GM19099 (cell line): ENCODE measurements around the gene DPF3.

Experiments used
- POLR2A ChIP-seq: IDR thresholded peaks from 3 replicates; pipeline ENCODE4 v1.6.1; 2011; ENCODE audit warnings: low read depth; ENCODE audit not compliant: insufficient read length; ENCODE audit errors: extremely low read depth

Gene DPF3

DNA sequence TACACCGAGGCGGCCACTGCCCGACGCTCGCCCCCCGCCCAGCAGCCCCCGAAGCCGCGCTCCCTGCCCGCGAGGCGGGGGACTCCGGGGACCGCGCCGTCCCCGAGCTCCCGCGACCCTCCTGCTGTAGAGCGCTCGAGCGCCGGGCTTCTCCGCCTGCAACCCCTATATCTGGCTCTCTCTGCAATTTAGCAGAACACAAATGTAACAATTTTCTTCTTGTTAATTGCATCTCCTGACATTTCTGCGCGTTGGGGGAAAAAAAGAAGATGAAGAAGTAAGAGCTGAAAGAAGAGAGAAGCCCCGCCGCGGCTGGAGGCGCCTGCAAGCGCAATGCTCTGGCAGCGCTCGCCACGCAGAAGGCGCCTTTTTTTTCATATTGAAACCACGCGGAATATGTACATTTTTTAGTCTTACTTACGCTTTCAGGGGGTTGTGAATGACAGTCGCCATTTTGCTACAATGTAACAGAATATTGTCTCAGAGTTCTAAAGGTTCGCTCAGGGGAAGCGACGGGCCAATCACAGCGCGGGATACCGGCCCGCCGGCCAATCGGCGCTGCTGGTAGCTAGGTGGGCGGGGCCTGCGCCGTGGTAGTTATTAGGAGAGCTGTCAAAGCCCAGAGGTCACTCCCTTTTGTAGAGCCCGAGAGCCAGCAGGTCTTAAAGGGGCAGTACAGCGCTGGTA lies at the start of gene DPF3:
Gene DPF3 (minus strand): TSS at position 466 of the 687 bp plus-strand sequence. CDS start 13 bp downstream, at position 453.
- TF ChIP-seq POLR2A, result no peak

- TF ChIP-seq POLR2A, result no peak
Observed at GRCh38 chr14:72942934-72943333, 49.0 kb upstream of the DPF3 start.

GRCh38 chr14:72941286-72941985 lies 47.5 kb upstream of the DPF3 start:
- no peak for TF ChIP-seq POLR2A

DNA sequence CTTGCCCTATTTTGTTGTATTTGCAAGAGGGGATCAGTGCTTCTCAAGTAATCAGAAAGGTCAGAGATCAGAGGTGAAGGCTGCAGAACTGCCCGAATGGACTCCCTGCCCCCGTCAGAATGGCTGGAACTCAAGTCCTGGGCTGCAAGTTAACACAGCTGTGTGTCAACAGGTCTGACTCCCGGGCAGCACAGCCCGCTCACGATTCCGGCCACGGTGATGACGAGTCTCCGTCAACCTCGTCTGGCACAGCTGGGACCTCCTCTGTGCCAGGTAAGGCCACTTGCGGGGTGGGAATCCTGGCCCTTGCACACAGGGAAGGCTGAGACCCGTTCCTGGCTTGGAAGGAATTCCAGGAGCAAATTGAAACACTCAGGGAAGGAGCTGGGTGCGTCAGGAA lies 45.7 kb upstream of the DPF3 start:
- TF ChIP-seq POLR2A, result no peak

DNA sequence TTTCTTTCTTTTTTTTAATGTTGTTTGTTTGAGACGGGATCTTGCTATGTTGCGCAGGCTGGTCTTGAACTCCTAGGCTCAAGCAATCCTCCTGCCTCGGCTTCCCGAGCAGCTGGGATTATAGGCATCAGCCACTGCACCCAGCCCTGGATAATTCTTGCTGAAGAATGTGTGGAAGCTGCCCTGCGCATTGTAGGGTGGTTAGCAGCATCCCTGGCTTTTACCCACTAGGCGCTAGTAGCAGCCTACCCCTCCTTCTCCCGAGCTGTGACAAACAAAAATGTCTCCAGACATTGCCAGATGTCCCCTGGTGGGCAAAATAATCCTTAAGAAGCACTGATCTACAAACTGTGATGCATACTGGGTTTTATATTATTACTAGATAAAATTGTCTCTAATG lies 39.0 kb upstream of the DPF3 start:
- TF ChIP-seq POLR2A, result no peak

DNA sequence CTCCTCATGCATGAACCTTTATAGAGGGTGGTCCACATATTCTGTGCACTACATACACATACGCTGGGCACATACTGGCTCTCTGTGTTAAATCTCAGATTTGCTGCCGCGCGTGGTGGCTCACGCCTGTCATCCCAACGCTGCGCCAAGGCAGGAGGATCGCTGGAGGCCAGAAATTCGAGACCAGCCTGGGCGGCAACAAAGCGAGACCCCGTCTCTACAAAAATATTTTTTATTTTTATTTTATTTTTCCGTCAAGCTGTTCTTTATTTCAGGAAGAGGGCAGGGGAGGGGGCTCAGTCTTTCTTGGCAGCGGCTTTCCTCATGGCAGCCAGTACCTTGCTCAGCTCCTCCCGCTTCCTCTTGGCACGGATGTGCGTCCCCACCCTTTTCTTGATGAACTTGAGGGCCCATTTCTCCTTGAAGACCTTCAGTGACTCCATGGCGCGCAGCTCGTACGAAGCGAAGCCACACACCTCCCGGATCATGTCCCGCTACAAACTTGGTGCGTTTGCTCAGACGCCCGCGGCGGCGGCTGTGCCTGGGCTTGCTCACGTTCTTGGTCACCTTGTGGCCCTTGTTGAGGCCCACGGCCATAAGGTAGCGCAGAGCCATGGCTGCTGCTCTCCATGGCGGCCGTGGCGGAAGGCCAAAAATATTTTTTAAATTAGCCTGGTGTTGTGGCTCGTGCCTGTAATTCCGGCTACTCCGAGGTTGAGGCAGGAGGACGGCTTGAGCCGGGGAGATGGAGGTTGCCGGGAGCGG lies 35.6 kb upstream of the DPF3 start:
- no peak for TF ChIP-seq POLR2A

- TF ChIP-seq POLR2A, result no peak
Observed at GRCh38 chr14:72928872-72929271, 35.0 kb upstream of the DPF3 start.

GRCh38 chr14:72926292-72927028 lies 32.6 kb upstream of the DPF3 start, which contains the start of gene DCAF4:
DCAF4 (plus strand) TSS chr14:72926464; CDS start chr14:72937979, 11,515 bp downstream.
- peak; percentile 56 for TF ChIP-seq POLR2A

- no peak for TF ChIP-seq POLR2A
Observed at GRCh38 chr14:72925815-72926291, 32.0 kb upstream of the DPF3 start.

- TF ChIP-seq POLR2A, result no peak
Observed at GRCh38 chr14:72925171-72925759, 31.4 kb upstream of the DPF3 start.

DNA sequence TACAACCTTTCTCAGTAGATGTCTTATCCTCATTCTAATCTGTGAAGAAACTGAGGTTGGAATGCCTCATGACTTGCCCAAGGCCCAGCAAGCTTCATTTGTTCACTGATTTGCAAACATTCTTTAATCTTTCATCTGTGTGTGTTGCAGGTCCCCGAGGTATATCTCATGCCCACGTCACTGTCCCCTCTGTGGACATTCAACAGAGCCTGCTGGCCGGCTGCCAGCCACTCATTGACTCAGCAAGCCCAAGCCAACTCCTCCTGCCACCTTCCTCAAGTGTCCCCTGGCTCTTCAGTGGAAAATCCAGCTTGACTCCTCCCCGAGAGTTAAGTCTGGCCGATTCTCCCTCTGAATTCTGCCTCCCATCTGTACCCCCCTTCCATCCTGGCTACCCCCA lies 30.4 kb upstream of the DPF3 start:
- TF ChIP-seq POLR2A, result no peak

DNA sequence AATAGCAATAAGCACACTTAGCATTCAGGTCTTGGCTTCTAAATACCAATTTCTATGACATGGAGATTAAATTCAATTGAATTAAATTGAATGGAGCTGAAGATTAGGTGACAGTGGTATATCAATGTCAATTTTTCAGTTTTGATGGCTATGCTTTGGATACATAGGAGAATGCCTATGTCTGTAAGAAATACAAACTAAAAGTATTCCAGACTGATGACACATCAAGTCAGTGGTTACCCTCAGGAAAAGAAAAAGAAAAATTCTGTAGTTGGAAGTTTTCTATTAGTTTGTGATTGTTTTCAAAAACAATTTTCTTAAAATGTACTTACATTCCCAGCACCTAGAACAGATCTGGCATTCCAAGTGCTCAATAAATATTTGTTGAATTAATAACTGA lies 27.5 kb upstream of the DPF3 start:
- TF ChIP-seq POLR2A, result no peak

DNA sequence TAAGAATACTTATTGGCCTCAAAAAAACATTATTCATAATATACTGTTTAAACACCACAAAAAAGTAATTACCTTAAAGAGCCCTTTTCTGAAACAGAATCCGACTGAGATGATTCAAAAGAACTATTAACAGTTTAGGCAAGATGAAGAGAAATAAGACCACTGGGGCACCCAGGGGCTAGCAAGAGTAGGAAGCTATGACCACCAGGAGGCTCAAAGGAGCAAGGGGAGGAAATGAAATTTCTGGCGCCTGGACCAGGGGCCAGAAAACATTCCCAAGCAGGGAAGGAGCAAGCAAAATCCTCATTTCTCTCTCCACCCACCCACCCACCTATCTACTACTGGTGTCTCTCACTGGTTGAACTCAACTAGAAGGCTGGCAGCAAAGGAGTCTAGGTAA lies 26.1 kb upstream of the DPF3 start:
- no peak for TF ChIP-seq POLR2A

DNA sequence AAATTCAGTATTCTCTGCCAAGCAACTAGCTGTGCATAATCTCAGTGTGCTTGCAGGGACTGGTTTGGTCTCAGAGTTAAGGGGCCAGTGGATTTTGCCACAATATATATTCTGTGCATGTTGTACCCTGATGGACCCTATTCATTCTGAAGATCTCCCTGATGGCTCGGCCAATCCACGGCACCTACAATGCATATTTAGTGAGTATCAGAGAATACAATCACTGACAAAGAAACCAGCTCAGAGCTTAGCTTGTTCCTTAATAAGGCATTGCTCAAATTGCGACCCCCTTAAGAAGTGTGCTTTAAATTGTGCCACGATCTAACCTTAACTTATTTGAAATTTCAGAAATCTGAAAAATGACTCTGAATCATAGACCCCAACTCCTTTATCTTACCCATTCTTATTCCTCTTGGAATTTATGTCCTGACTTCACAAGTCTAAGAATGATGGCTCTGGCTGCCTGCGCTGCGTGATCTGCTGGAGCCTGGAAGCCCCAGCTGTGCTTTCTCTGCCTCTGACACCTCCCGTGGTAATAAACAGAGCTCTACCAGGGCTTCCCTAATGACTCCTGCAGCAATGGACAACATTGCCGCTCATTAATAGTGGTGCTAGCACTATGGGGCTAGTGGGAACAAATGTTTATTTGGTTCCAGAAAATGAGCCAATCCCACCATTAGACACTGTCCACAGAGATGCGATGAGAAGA lies 23.3 kb upstream of the DPF3 start:
- no peak for TF ChIP-seq POLR2A

- no peak for TF ChIP-seq POLR2A
Observed at GRCh38 chr14:72916174-72916573, 22.3 kb upstream of the DPF3 start.

GRCh38 chr14:72913809-72914208 lies 19.9 kb upstream of the DPF3 start:
- TF ChIP-seq POLR2A, result no peak
